HepG2 (cell line): ENCODE data around the gene SOCS1. TPM values are rescaled to one million over a fixed set of nuclear protein-coding genes. Genes with fewer than 3 reads are reported as not detected.

ENCODE experiments used
- ATAC-seq: fragments of 200-7000 bp; cut with Tn5 transposase; 3 replicates; pipeline ENCODE4 v1.9.1; 2020; ENCODE audit warnings: mild to moderate bottlenecking, moderate library complexity
- BruUV-seq: library from RNA; stranded (reverse); fragments of 400-500 nt; replicated peaks from 2 replicates; lab custom pipeline; 2021; lab: Mats Ljungman, UMichigan
- CTCF ChIA-PET: fragments of 300-600 bp; formaldehyde crosslinking; extraction: SDS; loops from one replicate; lab custom pipeline; 2021; ENCODE audit warnings: low total read pairs, inconsistent platforms, low intra/inter-chr PET ratio; lab: Yijun Ruan, JAX
- POLR2A ChIA-PET: fragments of 350-600 bp; sonication (Branson Sonifier 250); formaldehyde crosslinking; loops from one replicate; lab custom pipeline; 2020; ENCODE audit warnings: antibody characterized with exemption, inconsistent platforms; lab: Yijun Ruan, JAX
- DNase-seq: peaks from one replicate; pipeline ENCODE4 v3.0.0-alpha.2; 2015; ENCODE audit warnings: low spot score
- FAIRE-seq: peaks from 3 replicates; lab custom pipeline; 2011; peaks lifted over from hg19 to GRCh38; lab: Jason Lieb, UNC
- H2AFZ ChIP-seq: one replicate; pipeline ENCODE4 v1.6.1; 2011; ENCODE audit warnings: low read length, inconsistent platforms
- H3K27ac ChIP-seq: fragments of 300-600 bp; 3 replicates; pipeline ENCODE4 v1.8.0; 2011; ENCODE audit warnings: mixed run types, mild to moderate bottlenecking, mixed read lengths, low read length, inconsistent platforms; ENCODE audit not compliant: insufficient read depth; ENCODE audit errors: extremely low read length
- H3K27me3 ChIP-seq, 2 experiments: fragments of 200-600 bp in 1 of 2; 2 replicates in 1 of 2; 3 replicates in 1 of 2; pipeline versions ENCODE4 v1.6.0 to v1.8.0; 2011; ENCODE audit warnings: low read length in 2 of 2, mild to moderate bottlenecking in 2 of 2, moderate library complexity in 2 of 2, inconsistent platforms in 1 of 2; ENCODE audit not compliant: insufficient read depth in 2 of 2, control insufficient read depth in 1 of 2
- H3K36me3 ChIP-seq, 2 experiments: fragments of 200-600 bp in 1 of 2; replicated peaks in 1 of 2; 2 replicates in 1 of 2; 3 replicates in 1 of 2; pipeline versions ENCODE4 v1.5.1 to v1.8.0; 2011; ENCODE audit warnings: low read length in 2 of 2, inconsistent platforms in 1 of 2; ENCODE audit not compliant: insufficient read depth in 2 of 2, control insufficient read depth in 1 of 2
- H3K4me1 ChIP-seq: 2 replicates; pipeline ENCODE4 v1.5.1; 2012; ENCODE audit warnings: low read length, inconsistent platforms; ENCODE audit not compliant: insufficient read depth
- H3K4me2 ChIP-seq: 2 replicates; pipeline ENCODE4 v1.6.0; 2011; ENCODE audit warnings: low read depth, low read length, inconsistent platforms
- H3K4me3 ChIP-seq, 3 experiments: fragments of 200-600 bp in 1 of 3; sonication (generic), shearing (Covaris generic) in 1 of 3; replicated peaks in 1 of 3; 2 replicates each; pipeline ENCODE4 v1.5.1; 2011 to 2016; ENCODE audit warnings: low read length in 3 of 3, inconsistent platforms in 2 of 3, low read depth in 2 of 3, mild to moderate bottlenecking in 2 of 3, control low read depth in 1 of 3, mixed read lengths in 1 of 3; ENCODE audit not compliant: insufficient read depth in 1 of 3
- H3K79me2 ChIP-seq: one replicate; pipeline ENCODE4 v1.6.1; 2011; ENCODE audit warnings: low read length, inconsistent platforms; ENCODE audit not compliant: insufficient read depth
- H3K9ac ChIP-seq: 2 replicates; pipeline ENCODE4 v1.6.0; 2011; ENCODE audit warnings: mild to moderate bottlenecking, low read depth, low read length, inconsistent platforms; ENCODE audit not compliant: insufficient read depth
- H3K9me3 ChIP-seq: 2 replicates; pipeline ENCODE4 v1.5.1; 2012; ENCODE audit warnings: mild to moderate bottlenecking, low read length
- H4K20me1 ChIP-seq: 2 replicates; pipeline ENCODE4 v1.6.0; 2011; ENCODE audit warnings: inconsistent platforms, mild to moderate bottlenecking, low read length, moderate library complexity; ENCODE audit not compliant: insufficient read depth
- AGO1 ChIP-seq: fragments of 200-400 bp; formaldehyde crosslinking; IDR thresholded peaks from 2 replicates; pipeline ENCODE4 v1.6.1; 2017; ENCODE audit warnings: mild to moderate bottlenecking, low read depth, low read length, moderate library complexity; ENCODE audit not compliant: poor library complexity, severe bottlenecking
- CBX5 ChIP-seq: sonication (generic); formaldehyde crosslinking; IDR thresholded peaks from 2 replicates; pipeline ENCODE4 v1.4.0; 2020; ENCODE audit warnings: missing genetic modification reagents, borderline replicate concordance
- FOXK1 ChIP-seq: sonication (generic); formaldehyde crosslinking; IDR thresholded peaks from 2 replicates; pipeline ENCODE4 v1.4.0; 2020; ENCODE audit warnings: low read depth, missing genetic modification reagents, borderline replicate concordance
- HNRNPH1 ChIP-seq: fragments of 200-400 bp; formaldehyde crosslinking; optimal IDR thresholded peaks from 2 replicates; pipeline ENCODE3; 2017; ENCODE audit warnings: mild to moderate bottlenecking, low read depth, low read length
- NKX3-1 ChIP-seq: sonication (generic); formaldehyde crosslinking; IDR thresholded peaks from 2 replicates; pipeline ENCODE4 v1.5.0; 2020; ENCODE audit warnings: missing genetic modification reagents
- ZNF260 ChIP-seq: sonication (generic); formaldehyde crosslinking; IDR thresholded peaks from 2 replicates; pipeline ENCODE4 v1.4.0; 2020; ENCODE audit warnings: missing genetic modification reagents, low read depth, mild to moderate bottlenecking, borderline replicate concordance
- ZNF720 ChIP-seq: sonication (generic); formaldehyde crosslinking; IDR thresholded peaks from 2 replicates; pipeline ENCODE4 v1.4.0; 2020; ENCODE audit warnings: missing genetic modification reagents
- ZSCAN25 ChIP-seq: sonication (generic); formaldehyde crosslinking; IDR thresholded peaks from 2 replicates; pipeline ENCODE4 v1.8.0; 2022; ENCODE audit warnings: mild to moderate bottlenecking, missing genetic modification reagents
- ZSCAN31 ChIP-seq: sonication (generic); formaldehyde crosslinking; IDR thresholded peaks from 2 replicates; pipeline ENCODE4 v1.5.0; 2020; ENCODE audit warnings: low read depth, mild to moderate bottlenecking, missing genetic modification reagents
- WGBS: methylation state at CpG from one replicate; pipeline ENCODE4 v1.1.6; 2017; ENCODE audit warnings: low lambda C conversion rate; 5-methylcytosine and 5-hydroxymethylcytosine counted together
- in situ Hi-C: cut with HindIII; loops from 2 replicates; pipeline ENCODE4 v1.10.0; 2017; ENCODE audit warnings: low pct_unique_long_range_greater_than_20kb; ENCODE audit not compliant: extremely low pct_ligation_motif_present
- intact Hi-C: fragments of 100-400 bp; cut with micrococcal nuclease; formaldehyde crosslinking; loops from one replicate; pipeline ENCODE4 v1.10.0; 2022; ENCODE audit not compliant: unreplicated experiment
- polyA plus RNA-seq, 8 experiments: library from polyadenylated mRNA; depleted of rRNA in 3 of 8; stranded (reverse) in 7 of 8; unstranded in 1 of 8; fragments of >200 nt; fragmentation: Illumina TruSeq in 4 of 8; extraction: Trizol in 4 of 8; gene quantifications; 2 replicates each; pipeline versions ENCODE4 v1.2.1 to v1.2.3, GENCODE V29; 2011 to 2016; ENCODE audit warnings: low read depth in 4 of 8, missing spikeins in 1 of 8, mixed read lengths in 1 of 8; ENCODE audit not compliant: insufficient read depth in 1 of 8
- total RNA-seq, 5 experiments: library from RNA; depleted of rRNA; stranded (reverse); fragments of >200 nt; fragmentation: Illumina TruSeq; extraction: Trizol; gene quantifications; 2 replicates each; pipeline ENCODE4 v1.2.3, GENCODE V29; 2016; ENCODE audit warnings: low read depth in 1 of 5
- TF ChIP-seq, protein P1 (sequence below): sonication (generic); formaldehyde crosslinking; IDR thresholded peaks from 2 replicates; pipeline ENCODE4 v1.5.1; 2020; ENCODE audit warnings: missing genetic modification reagents, mild to moderate bottlenecking, borderline replicate concordance
- TF ChIP-seq, protein P2 (sequence below): sonication (generic); formaldehyde crosslinking; IDR thresholded peaks from 2 replicates; pipeline ENCODE4 v1.4.0; 2020; ENCODE audit warnings: missing genetic modification reagents, low read depth, mild to moderate bottlenecking, borderline replicate concordance

SOCS1 gene
- total and polyA plus RNA-seq, 2 of the 13 experiments (the other 11 are each of a cell fraction or from before 2014, with no cell fraction given) = 5.3 to 6.3 TPM

- TF ChIP-seq AGO1 = no peak
- 0 out of 2 replicates have a peak, but pooled peaks have one; percentile 21 for TF ChIP-seq ZSCAN25 (CRISPR knock-in tag)
- TF ChIP-seq FOXK1 = no peak
- TF ChIP-seq ZNF260 (CRISPR knock-in tag) = no peak
- no peak for TF ChIP-seq HNRNPH1
- TF ChIP-seq, protein P1, sequence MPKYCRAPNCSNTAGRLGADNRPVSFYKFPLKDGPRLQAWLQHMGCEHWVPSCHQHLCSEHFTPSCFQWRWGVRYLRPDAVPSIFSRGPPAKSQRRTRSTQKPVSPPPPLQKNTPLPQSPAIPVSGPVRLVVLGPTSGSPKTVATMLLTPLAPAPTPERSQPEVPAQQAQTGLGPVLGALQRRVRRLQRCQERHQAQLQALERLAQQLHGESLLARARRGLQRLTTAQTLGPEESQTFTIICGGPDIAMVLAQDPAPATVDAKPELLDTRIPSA = no peak
- no peak for TF ChIP-seq CBX5 (CRISPR knock-in tag)
Observed at GRCh38 chr16:11245988-11246387, 10.0 kb downstream of the SOCS1 start (continued).

DNA sequence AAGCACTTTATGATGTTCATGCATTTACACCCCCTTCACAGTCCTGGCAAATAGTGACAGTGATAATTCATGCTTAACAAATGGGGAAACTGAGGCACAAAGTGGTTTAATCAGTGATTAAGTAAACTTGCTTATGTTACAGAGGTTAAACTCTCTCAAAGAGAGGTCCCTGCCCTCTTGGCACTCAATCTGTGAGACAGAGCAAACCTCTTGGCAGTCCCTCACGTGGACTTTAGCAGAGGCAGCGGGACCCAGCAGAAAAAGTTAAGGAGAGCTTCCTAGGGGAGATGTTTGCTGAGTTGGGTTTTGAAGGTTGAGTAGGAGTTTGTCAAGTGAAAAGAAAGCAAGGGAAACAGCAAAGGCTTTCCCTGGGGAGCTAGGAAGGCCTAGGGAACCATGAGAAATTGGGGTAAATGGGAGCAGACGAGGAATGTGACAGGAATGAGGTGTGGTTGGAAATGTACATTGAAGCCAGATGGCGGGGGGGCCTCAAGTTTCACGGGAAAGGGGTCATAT lies 10.7 kb downstream of the SOCS1 start:
- WGBS = 11% methylated on average over 5 of the region's 5 CpGs
- CTCF ChIA-PET = no interaction called here
- no peak for ATAC-seq
- Histone ChIP-seq H3K9me3 (no peaks in the 10 kb centered on the region), H3K9ac (no peak overlapping the region), H3K4me3 (no peak overlapping the region), H3K27ac (no peak overlapping the region), H2AFZ (no peak overlapping the region), H3K27me3 (peaks cover 1 to 21% of the 10 kb centered on the region in 2 experiments; a peak in 3 of 5 replicates), H3K79me2 (no peaks in the 10 kb centered on the region), H3K4me1 (peaks cover 44% of the 10 kb centered on the region), H4K20me1 (no peaks in the 10 kb centered on the region), H3K36me3 (no peaks in the 10 kb centered on the region), H3K4me2 (no peak overlapping the region)
- BruUV-seq = no TSS peak
- DNase-seq = no peak
- POLR2A ChIA-PET = interaction anchor here (0.8 to 2.3 kb wide), 2 partner anchors 10 to 12 kb away, joined by 3 to 12 read pairs; partner anchors contain the start of gene SOCS1
- intact Hi-C loops (no loop called here), in situ Hi-C loops (no loop called here)
- TF ChIP-seq, protein P2, sequence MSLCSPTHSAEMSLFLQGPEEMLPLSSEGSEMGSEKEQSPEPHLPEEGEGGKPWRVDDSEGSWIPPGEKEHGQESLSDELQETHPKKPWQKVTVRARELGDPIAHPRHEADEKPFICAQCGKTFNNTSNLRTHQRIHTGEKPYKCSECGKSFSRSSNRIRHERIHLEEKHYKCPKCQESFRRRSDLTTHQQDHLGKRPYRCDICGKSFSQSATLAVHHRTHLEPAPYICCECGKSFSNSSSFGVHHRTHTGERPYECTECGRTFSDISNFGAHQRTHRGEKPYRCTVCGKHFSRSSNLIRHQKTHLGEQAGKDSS (CRISPR knock-in tag) = no peak
- TF ChIP-seq ZSCAN31 (CRISPR knock-in tag) (no peak), ZNF720 (no peak), NKX3-1 (CRISPR knock-in tag) (no peak)
- no peak for FAIRE-seq
